Stimulated activated CD8-positive, alpha-beta memory T cell treated with anti-CD3 and anti-CD28 coated beads, Interleukin-12 subunit alpha, Interleukin-12 subunit beta, amount 100 ng/mL, for 24 hours (primary cell): ENCODE measurements around the gene POMGNT2.

Experiments
- DNase-seq: peaks from one replicate; pipeline ENCODE4 v3.0.0-alpha.2; 2020; ENCODE audit errors: extremely low read depth

POMGNT2 gene

GRCh38 chr3:43102773-43103480, 3.0 kb downstream of the POMGNT2 start:
- DNase-seq = no peak

- no peak for DNase-seq
These were observed 7.1 kb downstream of the POMGNT2 start for GRCh38 chr3:43098761-43099160.

GRCh38 chr3:43097400-43098080, 8.3 kb downstream of the POMGNT2 start:
- no peak for DNase-seq

- no peak for DNase-seq
These were observed 9.1 kb downstream of the POMGNT2 start for GRCh38 chr3:43096761-43097160.

GRCh38 chr3:43095370-43095769, 10.5 kb downstream of the POMGNT2 start:
- DNase-seq = no peak

- DNase-seq = no peak
These were observed 11.0 kb downstream of the POMGNT2 start for GRCh38 chr3:43094851-43095250.

GRCh38 chr3:43094381-43094780, 11.5 kb downstream of the POMGNT2 start:
- DNase-seq = no peak

GRCh38 chr3:43093974-43094373, 11.9 kb downstream of the POMGNT2 start:
- DNase-seq = no peak

GRCh38 chr3:43093006-43093405, 12.9 kb downstream of the POMGNT2 start:
- DNase-seq = no peak

GRCh38 chr3:43091481-43091880, 14.4 kb downstream of the POMGNT2 start:
- DNase-seq = no peak

GRCh38 chr3:43090238-43090637, 15.6 kb downstream of the POMGNT2 start:
- no peak for DNase-seq

GRCh38 chr3:43089081-43089480, 16.8 kb downstream of the POMGNT2 start:
- DNase-seq = no peak

GRCh38 chr3:43087249-43087776, 18.6 kb downstream of the POMGNT2 start:
- no peak for DNase-seq

- no peak for DNase-seq
These were observed 19.3 kb downstream of the POMGNT2 start for GRCh38 chr3:43086460-43087165.

GRCh38 chr3:43082457-43082856, 23.4 kb downstream of the POMGNT2 start:
- DNase-seq = no peak

- no peak for DNase-seq
These were observed 24.1 kb downstream of the POMGNT2 start for GRCh38 chr3:43081796-43082195.

- DNase-seq = no peak
These were observed 24.9 kb downstream of the POMGNT2 start for GRCh38 chr3:43080726-43081568.

GRCh38 chr3:43079536-43080332, 26.1 kb downstream of the POMGNT2 start:
- no peak for DNase-seq

- DNase-seq = no peak
These were observed 28.2 kb downstream of the POMGNT2 start for GRCh38 chr3:43077707-43078106.

- no peak for DNase-seq
These were observed 28.6 kb downstream of the POMGNT2 start for GRCh38 chr3:43077261-43077660.

GRCh38 chr3:43076857-43077256, 29.0 kb downstream of the POMGNT2 start:
- DNase-seq = no peak
